Ecto neural progenitor cell (in vitro differentiated cells): ENCODE results near the gene SLC41A3.

Source experiments
- DNase-seq: peaks from one replicate; pipeline ENCODE4 v3.0.0-alpha.2; 2018; ENCODE audit warnings: low spot score

The SLC41A3 gene

GRCh38 chr3:126026761-126027160 lies 57.2 kb downstream of the SLC41A3 start:
- no peak for DNase-seq

GRCh38 chr3:126026277-126026751 lies 57.6 kb downstream of the SLC41A3 start:
- no peak for DNase-seq

- no peak for DNase-seq
Measured at GRCh38 chr3:126025862-126026261, 58.1 kb downstream of the SLC41A3 start.

- no peak for DNase-seq
Measured at GRCh38 chr3:126025116-126025729, 58.7 kb downstream of the SLC41A3 start.

- no peak for DNase-seq
Measured at GRCh38 chr3:126024049-126024854, 59.7 kb downstream of the SLC41A3 start.

GRCh38 chr3:126023390-126023789 lies 60.5 kb downstream of the SLC41A3 start:
- DNase-seq = no peak

GRCh38 chr3:126022741-126023359 lies 61.1 kb downstream of the SLC41A3 start:
- no peak for DNase-seq

GRCh38 chr3:126021702-126022101 lies 62.2 kb downstream of the SLC41A3 start:
- no peak for DNase-seq

GRCh38 chr3:126021224-126021623 lies 62.7 kb downstream of the SLC41A3 start:
- no peak for DNase-seq

- no peak for DNase-seq
Measured at GRCh38 chr3:126019683-126020082, 64.2 kb downstream of the SLC41A3 start.

- no peak for DNase-seq
Measured at GRCh38 chr3:126018995-126019394, 64.9 kb downstream of the SLC41A3 start.

GRCh38 chr3:126018545-126018944 lies 65.4 kb downstream of the SLC41A3 start:
- no peak for DNase-seq

- DNase-seq = no peak
Measured at GRCh38 chr3:126017362-126017761, 66.6 kb downstream of the SLC41A3 start.

- DNase-seq = no peak
Measured at GRCh38 chr3:126016616-126017015, 67.3 kb downstream of the SLC41A3 start.

- no peak for DNase-seq
Measured at GRCh38 chr3:126015075-126015474, 68.8 kb downstream of the SLC41A3 start.

GRCh38 chr3:126014252-126014651 lies 69.7 kb downstream of the SLC41A3 start:
- DNase-seq = no peak

- no peak for DNase-seq
Measured at GRCh38 chr3:126013751-126014156, 70.2 kb downstream of the SLC41A3 start.

- DNase-seq = no peak
Measured at GRCh38 chr3:126009181-126009580, 74.7 kb downstream of the SLC41A3 start.

GRCh38 chr3:126008219-126008618 lies 75.7 kb downstream of the SLC41A3 start:
- no peak for DNase-seq

- no peak for DNase-seq
Measured at GRCh38 chr3:126005951-126006350, 78.0 kb downstream of the SLC41A3 start.

- DNase-seq = no peak
Measured at GRCh38 chr3:126004692-126005091, 79.2 kb downstream of the SLC41A3 start.

- no peak for DNase-seq
Measured at GRCh38 chr3:126004217-126004616, 79.7 kb downstream of the SLC41A3 start.
